MG63 (cell line): ENCODE measurements around the gene KIAA0825. TPM values are rescaled to one million over a fixed set of nuclear protein-coding genes. Genes with fewer than 3 reads are reported as not detected.

Experiments
- DNase-seq: peaks from one replicate; pipeline ENCODE4 v3.0.0-alpha.2; 2020
- H3K27me3 ChIP-seq: fragments of 250-450 bp; sonication (Bioruptor Pico); 2 replicates; pipeline ENCODE4 v1.5.1; 2020; ENCODE audit warnings: mild to moderate bottlenecking, moderate library complexity
- H3K36me3 ChIP-seq: fragments of 250-450 bp; sonication (Bioruptor Pico); 2 replicates; pipeline ENCODE4 v1.5.1; 2020; ENCODE audit warnings: mild to moderate bottlenecking, moderate library complexity
- H3K4me3 ChIP-seq: fragments of 250-450 bp; sonication (Bioruptor Pico); 2 replicates; pipeline ENCODE4 v1.5.1; 2020; ENCODE audit warnings: mild to moderate bottlenecking, moderate library complexity
- H3K9me3 ChIP-seq: fragments of 250-450 bp; sonication (Bioruptor Pico); 2 replicates; pipeline ENCODE4 v1.5.1; 2020; ENCODE audit warnings: mild to moderate bottlenecking, moderate library complexity
- total RNA-seq: library from RNA; depleted of rRNA; stranded (reverse); fragments of >200 nt; shearing (Covaris generic); gene quantifications from 2 replicates; pipeline ENCODE4 v1.2.3, GENCODE V29; 2014; ENCODE audit warnings: low replicate concordance

KIAA0825 gene
- total RNA-seq, 1 experiment from 2014 or later: 0.92 TPM

GRCh38 chr5:94337617-94338016 lies 280.8 kb downstream of the KIAA0825 start:
- H3K36me3 ChIP-seq: no peaks in the 10 kb centered on the region

GRCh38 chr5:94335936-94336335 lies 282.5 kb downstream of the KIAA0825 start:
- Histone ChIP-seq H3K36me3 (no peaks in the 10 kb centered on the region), H3K27me3 (no peaks in the 10 kb centered on the region), H3K9me3 (no peaks in the 10 kb centered on the region), H3K4me3 (no peak overlapping the region)
- no peak for DNase-seq

More at GRCh38 chr5:94337617-94338016, 280.8 kb downstream of the KIAA0825 start:
- no peak overlapping the region for H3K4me3 ChIP-seq
- H3K27me3 ChIP-seq: no peaks in the 10 kb centered on the region
- H3K9me3 ChIP-seq: no peaks in the 10 kb centered on the region
- DNase-seq: no peak

- H3K4me3 ChIP-seq: no peak overlapping the region
- DNase-seq: no peak
- no peaks in the 10 kb centered on the region for H3K27me3 ChIP-seq
- peaks cover 7% of the 10 kb centered on the region for H3K9me3 ChIP-seq
- no peaks in the 10 kb centered on the region for H3K36me3 ChIP-seq
These were observed 289.3 kb downstream of the KIAA0825 start for GRCh38 chr5:94329115-94329514.

- Histone ChIP-seq H3K4me3 (no peak overlapping the region), H3K27me3 (no peaks in the 10 kb centered on the region), H3K36me3 (no peaks in the 10 kb centered on the region), H3K9me3 (peaks cover 7% of the 10 kb centered on the region)
- DNase-seq: no peak
These were observed 291.8 kb downstream of the KIAA0825 start for GRCh38 chr5:94326586-94326985.

- Histone ChIP-seq H3K9me3 (no peaks in the 10 kb centered on the region), H3K27me3 (no peaks in the 10 kb centered on the region), H3K36me3 (no peaks in the 10 kb centered on the region), H3K4me3 (no peak overlapping the region)
- DNase-seq: no peak
These were observed 301.2 kb downstream of the KIAA0825 start for GRCh38 chr5:94316916-94317838.

GRCh38 chr5:94314460-94315131 lies 303.8 kb downstream of the KIAA0825 start:
- Histone ChIP-seq H3K9me3 (no peaks in the 10 kb centered on the region), H3K36me3 (no peaks in the 10 kb centered on the region), H3K27me3 (no peaks in the 10 kb centered on the region), H3K4me3 (no peak overlapping the region)
- no peak for DNase-seq

- no peaks in the 10 kb centered on the region for H3K36me3 ChIP-seq
- no peak for DNase-seq
- H3K4me3 ChIP-seq: no peak overlapping the region
- H3K9me3 ChIP-seq: no peaks in the 10 kb centered on the region
- no peaks in the 10 kb centered on the region for H3K27me3 ChIP-seq
These were observed 304.7 kb downstream of the KIAA0825 start for GRCh38 chr5:94313696-94314095.

- H3K4me3 ChIP-seq: no peak overlapping the region
- H3K9me3 ChIP-seq: no peaks in the 10 kb centered on the region
- H3K36me3 ChIP-seq: no peaks in the 10 kb centered on the region
- no peak for DNase-seq
- no peaks in the 10 kb centered on the region for H3K27me3 ChIP-seq
These were observed 305.2 kb downstream of the KIAA0825 start for GRCh38 chr5:94313188-94313587.

- Histone ChIP-seq H3K9me3 (no peaks in the 10 kb centered on the region), H3K36me3 (no peaks in the 10 kb centered on the region), H3K27me3 (no peaks in the 10 kb centered on the region), H3K4me3 (no peak overlapping the region)
- no peak for DNase-seq
These were observed 306.1 kb downstream of the KIAA0825 start for GRCh38 chr5:94312298-94312697.

- Histone ChIP-seq H3K36me3 (no peaks in the 10 kb centered on the region), H3K9me3 (no peaks in the 10 kb centered on the region), H3K4me3 (no peak overlapping the region), H3K27me3 (no peaks in the 10 kb centered on the region)
- no peak for DNase-seq
These were observed 307.6 kb downstream of the KIAA0825 start for GRCh38 chr5:94310833-94311232.

- Histone ChIP-seq H3K27me3 (no peaks in the 10 kb centered on the region), H3K9me3 (no peaks in the 10 kb centered on the region), H3K36me3 (no peaks in the 10 kb centered on the region), H3K4me3 (no peak overlapping the region)
- DNase-seq: no peak
These were observed 309.3 kb downstream of the KIAA0825 start for GRCh38 chr5:94309141-94309540.

GRCh38 chr5:94308442-94308841 lies 310.0 kb downstream of the KIAA0825 start:
- H3K4me3 ChIP-seq: no peak overlapping the region
- H3K36me3 ChIP-seq: no peaks in the 10 kb centered on the region
- no peaks in the 10 kb centered on the region for H3K27me3 ChIP-seq
- no peaks in the 10 kb centered on the region for H3K9me3 ChIP-seq
- DNase-seq: no peak

- H3K4me3 ChIP-seq: no peak overlapping the region
- no peak for DNase-seq
- no peaks in the 10 kb centered on the region for H3K27me3 ChIP-seq
- H3K9me3 ChIP-seq: no peaks in the 10 kb centered on the region
- H3K36me3 ChIP-seq: no peaks in the 10 kb centered on the region
These were observed 314.3 kb downstream of the KIAA0825 start for GRCh38 chr5:94304146-94304545.

GRCh38 chr5:94288937-94289336 lies 329.5 kb downstream of the KIAA0825 start:
- H3K9me3 ChIP-seq: peaks cover 5% of the 10 kb centered on the region; the same call in 1 of the 2 replicates
- H3K36me3 ChIP-seq: no peaks in the 10 kb centered on the region
- no peaks in the 10 kb centered on the region for H3K27me3 ChIP-seq
- H3K4me3 ChIP-seq: no peak overlapping the region
- DNase-seq: no peak

- no peak for DNase-seq
- no peaks in the 10 kb centered on the region for H3K27me3 ChIP-seq
- no peaks in the 10 kb centered on the region for H3K9me3 ChIP-seq
- H3K36me3 ChIP-seq: no peaks in the 10 kb centered on the region
- no peak overlapping the region for H3K4me3 ChIP-seq
These were observed 332.4 kb downstream of the KIAA0825 start for GRCh38 chr5:94285984-94286383.

- no peak for DNase-seq
- no peaks in the 10 kb centered on the region for H3K27me3 ChIP-seq
- H3K36me3 ChIP-seq: no peaks in the 10 kb centered on the region
- H3K9me3 ChIP-seq: no peaks in the 10 kb centered on the region
- H3K4me3 ChIP-seq: no peak overlapping the region
These were observed 335.3 kb downstream of the KIAA0825 start for GRCh38 chr5:94283093-94283492.

- no peak for DNase-seq
- H3K4me3 ChIP-seq: no peak overlapping the region
- no peaks in the 10 kb centered on the region for H3K27me3 ChIP-seq
- H3K9me3 ChIP-seq: no peaks in the 10 kb centered on the region
- H3K36me3 ChIP-seq: no peaks in the 10 kb centered on the region
These were observed 337.1 kb downstream of the KIAA0825 start for GRCh38 chr5:94281236-94281801.
